H9 (cell line): Measurements from ENCODE around the gene SLC34A3. TPM values are rescaled to one million over a fixed set of nuclear protein-coding genes. Genes with fewer than 3 reads are reported as not detected.

ENCODE experiments used
- DNase-seq: peaks from one replicate; pipeline ENCODE4 v3.0.0-alpha.2; 2017
- H2AFZ ChIP-seq: one replicate; pipeline ENCODE4 v1.6.1; 2013; ENCODE audit warnings: mild to moderate bottlenecking, low read length, control low read depth, moderate library complexity
- H2AK5ac ChIP-seq: 2 replicates; pipeline ENCODE4 v1.6.1; 2013; ENCODE audit warnings: low read length, control low read depth, mixed read lengths; ENCODE audit not compliant: insufficient read length
- H2BK120ac ChIP-seq: one replicate; pipeline ENCODE4 v1.6.1; 2013; ENCODE audit warnings: low read depth, mild to moderate bottlenecking, low read length, control low read depth, inconsistent platforms; ENCODE audit not compliant: poor library complexity, severe bottlenecking
- H2BK12ac ChIP-seq: 2 replicates; pipeline ENCODE4 v1.6.1; 2013; ENCODE audit warnings: low read length, control low read depth, mixed read lengths, low read depth; ENCODE audit not compliant: insufficient read length
- H2BK15ac ChIP-seq: 2 replicates; pipeline ENCODE4 v1.6.1; 2013; ENCODE audit warnings: low read depth, low read length, control low read depth
- H2BK20ac ChIP-seq: one replicate; pipeline ENCODE4 v1.6.1; 2013; ENCODE audit warnings: low read depth, mild to moderate bottlenecking, low read length, control low read depth, inconsistent platforms; ENCODE audit not compliant: poor library complexity, severe bottlenecking
- H2BK5ac ChIP-seq: 2 replicates; pipeline ENCODE4 v1.6.1; 2013; ENCODE audit warnings: low read length, control low read depth, mixed read lengths; ENCODE audit not compliant: insufficient read length
- H3K14ac ChIP-seq: 2 replicates; pipeline ENCODE4 v1.6.1; 2013; ENCODE audit warnings: low read length, control low read depth; ENCODE audit not compliant: insufficient read depth
- H3K18ac ChIP-seq: 2 replicates; pipeline ENCODE4 v1.6.1; 2013; ENCODE audit warnings: low read depth, mild to moderate bottlenecking, mixed read lengths, low read length, control low read depth; ENCODE audit not compliant: insufficient read length
- H3K23ac ChIP-seq: 2 replicates; pipeline ENCODE4 v1.6.1; 2013; ENCODE audit warnings: low read length, control low read depth, mixed read lengths, low read depth; ENCODE audit not compliant: insufficient read length
- H3K23me2 ChIP-seq: 2 replicates; pipeline ENCODE4 v1.6.1; 2013; ENCODE audit warnings: low read depth, mild to moderate bottlenecking, mixed read lengths, low read length, control low read depth; ENCODE audit not compliant: insufficient read length, poor library complexity, severe bottlenecking
- H3K27ac ChIP-seq: 2 replicates; pipeline ENCODE4 v1.5.1; 2013; ENCODE audit warnings: low read length, control low read depth, mixed read lengths, low read depth; ENCODE audit not compliant: insufficient read length
- H3K27me3 ChIP-seq: 2 replicates; pipeline ENCODE4 v1.6.1; 2013; ENCODE audit warnings: low read length, control low read depth, inconsistent platforms; ENCODE audit not compliant: insufficient read depth
- H3K4ac ChIP-seq: 2 replicates; pipeline ENCODE4 v1.6.1; 2013; ENCODE audit warnings: low read depth, mild to moderate bottlenecking, control low read depth, inconsistent platforms, low read length, moderate library complexity
- H3K4me1 ChIP-seq: 2 replicates; pipeline ENCODE4 v1.6.1; 2013; ENCODE audit warnings: low read length, control low read depth, inconsistent platforms; ENCODE audit not compliant: insufficient read depth
- H3K4me2 ChIP-seq: 2 replicates; pipeline ENCODE4 v1.6.1; 2013; ENCODE audit warnings: low read length, control low read depth, mixed read lengths; ENCODE audit not compliant: insufficient read length, insufficient read depth
- H3K56ac ChIP-seq: 2 replicates; pipeline ENCODE4 v1.6.1; 2013; ENCODE audit warnings: low read depth, mild to moderate bottlenecking, mixed read lengths, low read length, control low read depth; ENCODE audit not compliant: insufficient read length
- H3K79me1 ChIP-seq: 2 replicates; pipeline ENCODE4 v1.6.1; 2013; ENCODE audit warnings: low read depth, mild to moderate bottlenecking, moderate library complexity, low read length, control low read depth, inconsistent platforms; ENCODE audit not compliant: insufficient read depth, poor library complexity, severe bottlenecking
- H3K79me2 ChIP-seq: 2 replicates; pipeline ENCODE4 v1.6.1; 2013; ENCODE audit warnings: low read length, control low read depth, inconsistent platforms; ENCODE audit not compliant: insufficient read depth
- H3K9ac ChIP-seq: 2 replicates; pipeline ENCODE4 v1.6.1; 2013; ENCODE audit warnings: low read length, control low read depth, mixed read lengths; ENCODE audit not compliant: insufficient read length; ENCODE audit errors: extremely low read depth
- H3K9me3 ChIP-seq: one replicate; pipeline ENCODE4 v1.6.1; 2013; ENCODE audit warnings: low read depth, low read length, inconsistent platforms; ENCODE audit not compliant: control insufficient read depth
- H3T11ph ChIP-seq: one replicate; pipeline ENCODE4 v1.6.1; 2013; ENCODE audit warnings: mild to moderate bottlenecking, low read length, control low read depth, inconsistent platforms
- H4K20me1 ChIP-seq: one replicate; pipeline ENCODE4 v1.6.1; 2013; ENCODE audit not compliant: control insufficient read depth, insufficient read length, insufficient read depth
- H4K5ac ChIP-seq: 2 replicates; pipeline ENCODE4 v1.6.1; 2013; ENCODE audit warnings: low read depth, mild to moderate bottlenecking, mixed read lengths, low read length, control low read depth; ENCODE audit not compliant: insufficient read length
- H4K8ac ChIP-seq: replicated peaks from 2 replicates; pipeline ENCODE4 v1.6.1; 2013; ENCODE audit warnings: low read length, control low read depth, mixed read lengths, low read depth; ENCODE audit not compliant: insufficient read length
- H4K91ac ChIP-seq: 2 replicates; pipeline ENCODE4 v1.6.1; 2013; ENCODE audit warnings: low read depth, mild to moderate bottlenecking, moderate library complexity, mixed read lengths, low read length, control low read depth; ENCODE audit not compliant: insufficient read length
- H3K27ac Mint-ChIP-seq, 3 experiments: 2 replicates in 2 of 3; 3 replicates in 1 of 3; pipeline ENCODE4 v1.8.0; 2020 to 2021; ENCODE audit warnings: mixed read lengths in 3 of 3, mild to moderate bottlenecking in 1 of 3, moderate library complexity in 1 of 3
- H3K27me3 Mint-ChIP-seq: 2 replicates; pipeline ENCODE4 v1.8.0; 2021; ENCODE audit warnings: low read depth, mild to moderate bottlenecking, moderate library complexity, mixed read lengths
- H3K36me3 Mint-ChIP-seq, 3 experiments: 2 replicates in 2 of 3; 3 replicates in 1 of 3; pipeline ENCODE4 v1.8.0; 2020 to 2021; ENCODE audit warnings: low read depth in 3 of 3, mixed read lengths in 3 of 3; ENCODE audit not compliant: insufficient read depth in 1 of 3
- H3K4me1 Mint-ChIP-seq, 2 experiments: 2 replicates each; pipeline ENCODE4 v1.8.0; 2020; ENCODE audit warnings: mixed read lengths in 2 of 2
- H3K4me3 Mint-ChIP-seq, 2 experiments: 2 replicates in 1 of 2; 3 replicates in 1 of 2; pipeline ENCODE4 v1.8.0; 2020 to 2021; ENCODE audit warnings: mild to moderate bottlenecking in 2 of 2, mixed read lengths in 2 of 2, moderate library complexity in 1 of 2
- H3K9me3 Mint-ChIP-seq, 2 experiments: 2 replicates in 1 of 2; 3 replicates in 1 of 2; pipeline ENCODE4 v1.8.0; 2020; ENCODE audit warnings: mild to moderate bottlenecking in 2 of 2, mixed read lengths in 2 of 2, moderate library complexity in 1 of 2
- CTCF ChIP-seq: fragments of 200-600 bp; sonication (generic); conservative IDR thresholded peaks from 3 replicates; pipeline ENCODE4 v1.8.0; 2021; ENCODE audit warnings: antibody characterized with exemption, mild to moderate bottlenecking
- WGBS: extraction: QIAGEN DNeasy Blood & Tissue Kit; methylation state at CpG from one replicate; pipeline ENCODE4 v1.1.7; 2013; ENCODE audit warnings: missing lambda C conversion rate, low lambda C conversion rate, mixed read lengths; ENCODE audit not compliant: insufficient read length; ENCODE audit errors: extremely low coverage; 5-methylcytosine and 5-hydroxymethylcytosine counted together
- total RNA-seq: library from RNA; stranded (reverse); gene quantifications from 2 replicates; pipeline ENCODE4 v1.2.1, GENCODE V29; 2021

SLC34A3 gene
- total RNA-seq, 1 experiment from 2014 or later: not detected

DNA sequence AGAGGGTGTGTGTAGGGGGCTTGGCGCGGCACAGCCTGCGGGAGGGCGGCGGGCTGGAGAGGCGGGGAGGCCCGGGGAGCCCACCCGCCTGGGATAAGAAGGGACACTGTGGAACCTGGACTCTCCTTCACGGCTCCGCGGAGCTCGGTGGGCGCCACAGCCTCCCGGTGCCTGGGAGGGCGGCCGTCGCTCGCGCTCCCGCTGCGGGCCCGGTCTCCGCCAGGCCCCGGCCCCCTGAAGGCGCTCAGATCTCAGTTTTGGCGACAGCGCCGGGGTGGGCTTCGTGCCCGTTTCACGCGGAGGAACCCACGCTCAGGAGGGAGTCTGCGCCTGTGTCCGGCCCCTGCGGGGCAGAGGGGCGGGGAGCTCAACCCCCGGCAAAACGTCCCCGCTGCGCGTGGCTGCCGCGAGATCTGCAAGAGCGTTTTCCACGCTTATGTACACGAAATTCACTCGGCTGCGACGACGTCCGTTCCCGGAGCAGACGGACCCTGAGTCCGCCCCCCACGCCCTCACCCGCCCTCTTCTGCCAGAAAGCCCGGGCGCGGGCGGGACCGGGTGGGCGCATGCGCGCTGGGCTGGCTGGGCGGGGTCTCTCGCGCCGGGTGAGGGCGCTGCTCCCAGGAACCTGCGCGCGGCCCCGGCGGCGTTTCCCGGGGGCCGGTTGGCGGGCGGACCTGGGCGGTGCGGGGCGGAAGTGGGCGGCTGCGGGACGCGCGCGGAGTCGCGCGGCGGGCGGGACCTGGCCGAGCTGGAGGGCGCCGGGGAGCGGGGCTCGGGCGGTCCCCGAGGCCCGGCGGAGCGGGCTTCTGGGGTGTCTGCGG is 24.1 kb downstream of the SLC34A3 start, which contains the start of gene NELFB:
TSS of gene NELFB (plus strand) at position 704 of the 824 bp plus-strand sequence.
- no peak within 1 kb of the TSS for H3K4ac ChIP-seq
- peak within 1 kb of the TSS; percentile 84 to 91 for H3K4me3 Mint-ChIP-seq
- H3K23ac ChIP-seq: no peak within 1 kb of the TSS
- DNase-seq: peak; percentile 90
- no CpG with 5 or more reads among the region's 105 CpGs for WGBS
- H2BK15ac ChIP-seq: no peak within 1 kb of the TSS
- H3K18ac ChIP-seq: no peak within 1 kb of the TSS
- no peak within 1 kb of the TSS for H2BK20ac ChIP-seq
- peaks cover 8 to 19% of the 10 kb centered on the region in 2 experiments for H3K4me1 Mint-ChIP-seq
- H2AFZ ChIP-seq: no peak within 1 kb of the TSS
- H4K20me1 ChIP-seq: no peaks in the 10 kb centered on the region
- no peak within 1 kb of the TSS for H2BK12ac ChIP-seq
- H3K14ac ChIP-seq: peak within 1 kb of the TSS; percentile 26
- H2AK5ac ChIP-seq: no peak within 1 kb of the TSS
- peak within 1 kb of the TSS in 1 of 3 experiments; percentile 18; a peak in 3 of 7 replicates for H3K27ac Mint-ChIP-seq
- no peak within 1 kb of the TSS for H3K56ac ChIP-seq
- H3K9ac ChIP-seq: peak within 1 kb of the TSS; percentile 43
- TF ChIP-seq CTCF: no peak
- no peaks in the 10 kb centered on the region for H3K4me1 ChIP-seq
- peaks cover 16 to 27% (median 25%) of the 10 kb centered on the region in 3 experiments; a peak in 6 of 7 replicates for H3K36me3 Mint-ChIP-seq
- no peak within 1 kb of the TSS for H2BK120ac ChIP-seq
- H3K27me3 Mint-ChIP-seq: peaks cover 4% of the 10 kb centered on the region
- peak within 1 kb of the TSS; percentile 68 for H3K4me2 ChIP-seq
- peaks cover 6% of the 10 kb centered on the region; the same call in 1 of the 2 replicates for H3K79me2 ChIP-seq
- H3K79me1 ChIP-seq: peaks cover 5% of the 10 kb centered on the region
- no peak within 1 kb of the TSS for H4K5ac ChIP-seq
- no peak within 1 kb of the TSS for H2BK5ac ChIP-seq
- H4K91ac ChIP-seq: no peak within 1 kb of the TSS
- no peaks in the 10 kb centered on the region for H3K9me3 ChIP-seq
- H3T11ph ChIP-seq: no peak within 1 kb of the TSS
- H3K27ac ChIP-seq: no peak within 1 kb of the TSS
- peaks cover 14% of the 10 kb centered on the region for H3K23me2 ChIP-seq
- H3K27me3 ChIP-seq: no peaks in the 10 kb centered on the region
- no peaks in the 10 kb centered on the region; a peak in 1 of 5 replicates for H3K9me3 Mint-ChIP-seq
- H4K8ac ChIP-seq: no peak within 1 kb of the TSS
